ENCODE measurements around the gene SLC34A1.
A peak's percentile ranks its signal among the peaks of the same experiment; 100 is the strongest.

SLC34A1 gene

GRCh38 chr5:177444106-177445051, 60.1 kb downstream of the SLC34A1 start:
- H3K4me3 ChIP-seq (replicated peaks in 1 of 2; ENCODE audit: low read depth in 2 of 2, low read length in 2 of 2): no peak overlapping the region
- TF ChIP-seq CTCF (IDR thresholded peaks at IDR 0.05; ENCODE audit: low read depth, low read length): no peak
- DNase-seq (ENCODE audit: low read depth in 2 of 2): no peak

- no peak overlapping the region for H3K4me3 ChIP-seq (replicated peaks in 1 of 2; ENCODE audit: low read depth in 2 of 2, low read length in 2 of 2)
Measured at GRCh38 chr5:177445052-177445916, 61.0 kb downstream of the SLC34A1 start.

GRCh38 chr5:177445917-177446199, 61.6 kb downstream of the SLC34A1 start:
- H3K4me3 ChIP-seq (replicated peaks in 1 of 2; ENCODE audit: low read depth in 2 of 2, low read length in 2 of 2): peak overlapping the region; percentile 60 to 64
- no peak for DNase-seq (ENCODE audit: low read depth in 2 of 2)
- TF ChIP-seq CTCF (IDR thresholded peaks at IDR 0.05; ENCODE audit: low read depth, low read length): no peak

More at GRCh38 chr5:177445052-177445916, 61.0 kb downstream of the SLC34A1 start:
- no peak for TF ChIP-seq CTCF (IDR thresholded peaks at IDR 0.05; ENCODE audit: low read depth, low read length)
- no peak for DNase-seq (ENCODE audit: low read depth in 2 of 2)

GRCh38 chr5:177446200-177447065, 62.2 kb downstream of the SLC34A1 start, which contains the start of gene PRR7:
Gene PRR7, plus strand, starts transcription at chr5:177446814. Its CDS starts 8,254 bp downstream, at chr5:177455068.
- TF ChIP-seq CTCF (IDR thresholded peaks at IDR 0.05; ENCODE audit: low read depth, low read length): no peak
- peak; percentile 55 to 66 for DNase-seq (ENCODE audit: low read depth in 2 of 2)

GRCh38 chr5:177447066-177447610, 62.9 kb downstream of the SLC34A1 start:
- DNase-seq (ENCODE audit: low read depth in 2 of 2): peak; percentile 18 to 50
- H3K4me3 ChIP-seq (replicated peaks in 1 of 2; ENCODE audit: low read depth in 2 of 2, low read length in 2 of 2): peak overlapping the region; percentile 40 to 64
- no peak for TF ChIP-seq CTCF (IDR thresholded peaks at IDR 0.05; ENCODE audit: low read depth, low read length)

More at GRCh38 chr5:177446200-177447065, 62.2 kb downstream of the SLC34A1 start, which contains the start of gene PRR7:
- H3K4me3 ChIP-seq (replicated peaks in 1 of 2; ENCODE audit: low read depth in 2 of 2, low read length in 2 of 2): peak within 1 kb of the TSS; percentile 60 to 64
